HEK293T (cell line): ENCODE data around the gene OTUD6A.

Experiments
- CTCF ChIA-PET: fragments of 350-600 bp; formaldehyde crosslinking; extraction: SDS; loops from one replicate; lab custom pipeline; 2021; ENCODE audit warnings: antibody characterized with exemption, inconsistent platforms; lab: Yijun Ruan, JAX
- POLR2A ChIA-PET: fragments of 350-600 bp; formaldehyde crosslinking; extraction: SDS; loops from one replicate; lab custom pipeline; 2020; ENCODE audit warnings: antibody characterized with exemption, inconsistent platforms; lab: Yijun Ruan, JAX
- DNase-seq: peaks from one replicate; pipeline ENCODE4 v3.0.0; 2012; ENCODE audit warnings: mixed read lengths; ENCODE audit errors: extremely low spot score
- ARNT ChIP-seq: fragments of 450-650 bp; IDR thresholded peaks from 2 replicates; pipeline ENCODE4 v1.6.1; 2017; ENCODE audit warnings: mild to moderate bottlenecking
- BHLHE40 ChIP-seq: fragments of 450-650 bp; IDR thresholded peaks from 2 replicates; pipeline ENCODE4 v1.6.1; 2016; ENCODE audit warnings: mild to moderate bottlenecking, moderate library complexity, borderline replicate concordance
- CTBP1 ChIP-seq: fragments of 450-650 bp; IDR thresholded peaks from 2 replicates; pipeline ENCODE4 v1.6.1; 2016; ENCODE audit warnings: borderline replicate concordance
- ELF4 ChIP-seq: fragments of 450-650 bp; IDR thresholded peaks from 2 replicates; pipeline ENCODE4 v1.6.1; 2017; ENCODE audit warnings: antibody characterized with exemption
- FOXA1 ChIP-seq: fragments of 450-650 bp; IDR thresholded peaks from 2 replicates; pipeline ENCODE4 v1.6.1; 2016; ENCODE audit warnings: mild to moderate bottlenecking
- FOXK2 ChIP-seq: fragments of 450-650 bp; IDR thresholded peaks from 2 replicates; pipeline ENCODE4 v1.6.1; 2016; ENCODE audit warnings: mild to moderate bottlenecking
- FOXM1 ChIP-seq: fragments of 450-650 bp; IDR thresholded peaks from 2 replicates; pipeline ENCODE4 v1.6.1; 2017; ENCODE audit warnings: mild to moderate bottlenecking, borderline replicate concordance
- HDGF ChIP-seq: fragments of 450-650 bp; IDR thresholded peaks from 2 replicates; pipeline ENCODE4 v1.6.1; 2017; ENCODE audit warnings: antibody characterized with exemption, borderline replicate concordance
- L3MBTL2 ChIP-seq: fragments of 450-650 bp; conservative IDR thresholded peaks from 2 replicates; pipeline ENCODE4 v1.6.1; 2016; ENCODE audit warnings: mild to moderate bottlenecking
- LEF1 ChIP-seq: fragments of 450-650 bp; IDR thresholded peaks from 2 replicates; pipeline ENCODE4 v1.6.1; 2017; ENCODE audit warnings: mild to moderate bottlenecking, borderline replicate concordance
- NFRKB ChIP-seq: fragments of 450-650 bp; IDR thresholded peaks from 2 replicates; pipeline ENCODE4 v1.6.1; 2016; ENCODE audit warnings: mild to moderate bottlenecking, moderate library complexity
- SP1 ChIP-seq: fragments of 450-650 bp; IDR thresholded peaks from 2 replicates; pipeline ENCODE4 v1.6.1; 2017
- SUZ12 ChIP-seq: fragments of 450-650 bp; IDR thresholded peaks from 2 replicates; pipeline ENCODE4 v1.6.1; 2016; ENCODE audit warnings: mild to moderate bottlenecking
- TARDBP ChIP-seq: fragments of 450-650 bp; IDR thresholded peaks from 2 replicates; pipeline ENCODE4 v1.6.1; 2016
- ZNF384 ChIP-seq: fragments of 450-650 bp; IDR thresholded peaks from 2 replicates; pipeline ENCODE4 v1.6.1; 2016
- TF ChIP-seq, protein P1 (sequence below): fragments of 450-650 bp; IDR thresholded peaks from 2 replicates; pipeline ENCODE4 v1.6.1; 2016

The OTUD6A gene, protein sequence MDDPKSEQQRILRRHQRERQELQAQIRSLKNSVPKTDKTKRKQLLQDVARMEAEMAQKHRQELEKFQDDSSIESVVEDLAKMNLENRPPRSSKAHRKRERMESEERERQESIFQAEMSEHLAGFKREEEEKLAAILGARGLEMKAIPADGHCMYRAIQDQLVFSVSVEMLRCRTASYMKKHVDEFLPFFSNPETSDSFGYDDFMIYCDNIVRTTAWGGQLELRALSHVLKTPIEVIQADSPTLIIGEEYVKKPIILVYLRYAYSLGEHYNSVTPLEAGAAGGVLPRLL

DNA sequence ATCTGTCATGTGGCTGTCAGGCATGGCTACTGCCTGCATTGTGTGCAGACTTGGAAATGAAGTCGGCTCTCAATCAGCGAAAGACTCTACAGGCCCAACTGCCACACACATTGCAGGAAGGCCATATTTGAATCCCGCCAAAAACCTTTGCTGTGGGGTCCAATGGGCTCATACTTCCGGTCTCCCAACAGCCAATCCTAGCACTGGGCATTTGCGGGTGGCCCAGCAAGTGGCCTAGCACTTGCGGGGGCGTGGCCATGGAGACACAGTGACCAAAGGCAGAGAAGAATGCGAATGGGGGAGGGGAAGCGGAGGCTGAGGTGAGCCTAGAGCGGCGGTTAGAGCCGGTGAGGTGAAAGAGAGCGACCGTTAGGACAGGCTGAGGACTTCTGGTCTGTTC is at the start of gene OTUD6A:
Gene OTUD6A (plus strand): TSS at position 382 of the 400 bp plus-strand sequence. CDS start 68 bp downstream, outside the sequence.
- no peak for DNase-seq
- CTCF ChIA-PET: no interaction called here
- POLR2A ChIA-PET: no interaction called here
- TF ChIP-seq BHLHE40 (no peak), ARNT (no peak), FOXK2 (no peak)

DNA sequence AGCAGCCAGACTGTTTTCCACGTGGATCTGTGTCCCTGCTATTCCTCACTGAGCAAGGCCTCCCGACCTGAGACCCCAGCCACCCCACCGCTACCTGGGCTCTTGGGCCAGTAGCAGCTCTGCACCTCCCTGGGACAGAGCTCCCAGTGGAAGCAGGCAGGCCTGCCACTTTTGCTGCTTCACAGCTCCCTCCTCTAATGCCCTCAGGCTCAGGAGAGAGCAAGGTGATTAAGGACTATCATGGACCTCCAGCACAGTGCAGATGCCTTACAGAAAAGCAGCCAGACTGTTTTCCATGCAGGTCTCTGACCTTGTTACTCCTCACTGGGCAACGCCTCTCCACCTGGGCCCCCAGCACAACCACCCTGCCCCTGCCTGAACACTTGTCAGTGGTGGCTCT is 49.5 kb upstream of the OTUD6A start:
- POLR2A ChIA-PET: no interaction called here
- no peak for DNase-seq
- TF ChIP-seq FOXK2 (no peak), ZNF384 (no peak), FOXA1 (no peak)
- CTCF ChIA-PET: no interaction called here

GRCh38 chrX:70013466-70014381 is 48.5 kb upstream of the OTUD6A start:
- no peak for TF ChIP-seq ZNF384
- no peak for TF ChIP-seq ARNT
- TF ChIP-seq ELF4: no peak
- TF ChIP-seq FOXM1: no peak
- TF ChIP-seq SUZ12: no peak
- no peak for TF ChIP-seq BHLHE40
- no peak for TF ChIP-seq NFRKB
- no peak for TF ChIP-seq FOXA1
- TF ChIP-seq L3MBTL2: no peak
- no peak for TF ChIP-seq HDGF
- TF ChIP-seq FOXK2: no peak
- no peak for TF ChIP-seq SP1
- TF ChIP-seq TARDBP: no peak
- no peak for TF ChIP-seq LEF1
- TF ChIP-seq CTBP1: no peak
- TF ChIP-seq, protein P1, sequence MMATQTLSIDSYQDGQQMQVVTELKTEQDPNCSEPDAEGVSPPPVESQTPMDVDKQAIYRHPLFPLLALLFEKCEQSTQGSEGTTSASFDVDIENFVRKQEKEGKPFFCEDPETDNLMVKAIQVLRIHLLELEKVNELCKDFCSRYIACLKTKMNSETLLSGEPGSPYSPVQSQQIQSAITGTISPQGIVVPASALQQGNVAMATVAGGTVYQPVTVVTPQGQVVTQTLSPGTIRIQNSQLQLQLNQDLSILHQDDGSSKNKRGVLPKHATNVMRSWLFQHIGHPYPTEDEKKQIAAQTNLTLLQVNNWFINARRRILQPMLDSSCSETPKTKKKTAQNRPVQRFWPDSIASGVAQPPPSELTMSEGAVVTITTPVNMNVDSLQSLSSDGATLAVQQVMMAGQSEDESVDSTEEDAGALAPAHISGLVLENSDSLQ: no peak
- ChIA-PET POLR2A (no interaction called here), CTCF (no interaction called here)
- no peak for DNase-seq

GRCh38 chrX:70016513-70016912 is 45.7 kb upstream of the OTUD6A start:
- POLR2A ChIA-PET: no interaction called here
- TF ChIP-seq L3MBTL2 (no peak), BHLHE40 (no peak), ARNT (no peak), ZNF384 (no peak), LEF1 (no peak), FOXM1 (no peak), FOXA1 (no peak), SP1 (no peak), SUZ12 (no peak), NFRKB (no peak), HDGF (no peak), ELF4 (no peak), FOXK2 (no peak), TARDBP (no peak), CTBP1 (no peak)
- TF ChIP-seq, protein P1: no peak
- no peak for DNase-seq
- CTCF ChIA-PET: no interaction called here

- TF ChIP-seq HDGF (no peak), ZNF384 (no peak), TARDBP (no peak), FOXA1 (no peak), L3MBTL2 (no peak), SUZ12 (no peak), NFRKB (no peak), SP1 (no peak), ELF4 (no peak), CTBP1 (no peak), FOXK2 (no peak), BHLHE40 (no peak), ARNT (no peak), LEF1 (no peak), FOXM1 (no peak)
- TF ChIP-seq, protein P1: no peak
- CTCF ChIA-PET: no interaction called here
- POLR2A ChIA-PET: no interaction called here
- no peak for DNase-seq
Measured at GRCh38 chrX:70022616-70023015, 39.6 kb upstream of the OTUD6A start.

- ChIA-PET POLR2A (interaction anchor here (0.7 kb wide), 1 partner anchor 66 kb away, joined by 3 read pairs; no protein-coding TSS in a partner anchor), CTCF (no interaction called here)
- no peak for DNase-seq
- no peak for TF ChIP-seq HDGF
- no peak for TF ChIP-seq ELF4
- TF ChIP-seq FOXA1: no peak
- TF ChIP-seq CTBP1: no peak
- TF ChIP-seq ARNT: no peak
- TF ChIP-seq L3MBTL2: no peak
Measured at GRCh38 chrX:70025464-70025863, 36.8 kb upstream of the OTUD6A start.
